GM23248 (cell line): ENCODE measurements around the gene EXOC7. TPM values are rescaled to one million over a fixed set of nuclear protein-coding genes. Genes with fewer than 3 reads are reported as not detected.
A peak's percentile ranks its signal among the peaks of the same experiment; 100 is the strongest.
"Not testable (repeated sequence)": the region's sequence is repeated elsewhere in the genome, so short reads cannot be mapped to it uniquely, and the experiment has no call there.

ENCODE experiments used
- DNase-seq: peaks from one replicate; pipeline ENCODE4 v3.0.0-alpha.2; 2015
- H2AFZ ChIP-seq: fragments of 200-600 bp; sonication (generic); 2 replicates; pipeline ENCODE4 v1.6.1; 2016; ENCODE audit warnings: antibody characterized with exemption
- H3F3A ChIP-seq: fragments of 200-600 bp; sonication (generic); 2 replicates; pipeline ENCODE4 v1.6.1; 2016; ENCODE audit warnings: mild to moderate bottlenecking, antibody characterized with exemption, mixed run types; ENCODE audit not compliant: insufficient read depth
- H3K27ac ChIP-seq: fragments of 200-600 bp; sonication (generic); 2 replicates; pipeline ENCODE4 v1.5.1; 2016; ENCODE audit warnings: mild to moderate bottlenecking
- H3K27me3 ChIP-seq: fragments of 200-600 bp; sonication (generic); replicated peaks from 2 replicates; pipeline ENCODE4 v1.6.1; 2016; ENCODE audit warnings: mild to moderate bottlenecking; ENCODE audit not compliant: insufficient read depth
- H3K36me3 ChIP-seq: fragments of 200-600 bp; sonication (generic); 2 replicates; pipeline ENCODE4 v1.6.1; 2016; ENCODE audit warnings: low read depth, mild to moderate bottlenecking
- H3K4me1 ChIP-seq: fragments of 200-600 bp; sonication (generic); 2 replicates; pipeline ENCODE4 v1.6.1; 2016; ENCODE audit warnings: mild to moderate bottlenecking; ENCODE audit not compliant: insufficient read depth
- H3K4me2 ChIP-seq: fragments of 200-600 bp; sonication (generic); one replicate; pipeline ENCODE4 v1.6.1; 2016; ENCODE audit warnings: mild to moderate bottlenecking; ENCODE audit not compliant: unreplicated experiment
- H3K4me3 ChIP-seq: fragments of 200-600 bp; sonication (generic); 2 replicates; pipeline ENCODE4 v1.5.1; 2016; ENCODE audit warnings: mild to moderate bottlenecking
- H3K79me2 ChIP-seq: fragments of 200-600 bp; sonication (generic); 2 replicates; pipeline ENCODE4 v1.6.1; 2016; ENCODE audit warnings: mild to moderate bottlenecking; ENCODE audit not compliant: insufficient read depth
- H3K9ac ChIP-seq: fragments of 200-600 bp; sonication (generic); 2 replicates; pipeline ENCODE4 v1.6.1; 2016; ENCODE audit warnings: mild to moderate bottlenecking
- H3K9me2 ChIP-seq: fragments of 200-600 bp; sonication (generic); 2 replicates; pipeline ENCODE4 v1.6.1; 2016; ENCODE audit warnings: mixed run types, mild to moderate bottlenecking, moderate library complexity; ENCODE audit not compliant: insufficient read depth
- H3K9me3 ChIP-seq: fragments of 200-600 bp; sonication (generic); one replicate; pipeline ENCODE4 v1.6.1; 2017; ENCODE audit warnings: low read depth
- H4K20me1 ChIP-seq: fragments of 200-600 bp; sonication (generic); 2 replicates; pipeline ENCODE4 v1.6.0; 2016; ENCODE audit not compliant: insufficient read depth
- EZH2 ChIP-seq: fragments of 200-600 bp; sonication (generic); IDR thresholded peaks from 2 replicates; pipeline ENCODE4 v1.6.1; 2018; ENCODE audit warnings: antibody characterized with exemption, mild to moderate bottlenecking; ENCODE audit not compliant: insufficient read depth, poor library complexity, severe bottlenecking
- EZH2phosphoT487 ChIP-seq: fragments of 200-600 bp; sonication (generic); IDR thresholded peaks from 2 replicates; pipeline ENCODE4 v1.6.1; 2018; ENCODE audit warnings: antibody characterized with exemption, moderate library complexity, mild to moderate bottlenecking, low read depth; ENCODE audit not compliant: insufficient read depth
- WGBS, 2 experiments: methylation state at CpG; one replicate each; pipeline ENCODE4 v1.1.6; 2015 to 2017; ENCODE audit warnings: low lambda C conversion rate in 2 of 2, low coverage in 1 of 2; ENCODE audit errors: missing lambda C conversion rate in 2 of 2; 5-methylcytosine and 5-hydroxymethylcytosine counted together
- in situ Hi-C: fragments of 300-500 bp; cut with MboI; formaldehyde crosslinking; loops from 2 replicates; pipeline ENCODE4 v1.15.0; 2020
- polyA plus RNA-seq: library from polyadenylated mRNA; unstranded; fragments of >200 nt; fragmentation: Nextera tagmentation; extraction: Ambion mirVana; gene quantifications from 2 replicates; pipeline ENCODE4 v1.2.1, GENCODE V29; 2016
- total RNA-seq: library from RNA; depleted of rRNA; stranded (reverse); fragments of >200 nt; shearing (Covaris generic); gene quantifications from 2 replicates; pipeline ENCODE4 v1.2.3, GENCODE V29; 2014

The EXOC7 gene
- total and polyA plus RNA-seq, 2 experiments from 2014 or later = 88.0 to 101 TPM

GRCh38 chr17:76049239-76049638 is 54.3 kb downstream of the EXOC7 start:
- Histone ChIP-seq H3K4me3 (no peak overlapping the region), H2AFZ (no peak overlapping the region), H3K9ac (no peak overlapping the region), H3K9me3 (no peaks in the 10 kb centered on the region), H3K4me1 (peaks cover 4% of the 10 kb centered on the region; the same call in 1 of the 2 replicates), H3K9me2 (no peaks in the 10 kb centered on the region), H3K79me2 (peaks cover 41% of the 10 kb centered on the region), H3K27me3 (no peaks in the 10 kb centered on the region), H3K36me3 (peaks cover 67% of the 10 kb centered on the region), H3K27ac (no peak overlapping the region), H3F3A (no peaks in the 10 kb centered on the region; the same call in 1 of the 2 replicates), H3K4me2 (no peak overlapping the region), H4K20me1 (no peaks in the 10 kb centered on the region)
- in situ Hi-C loops = no loop called here
- TF ChIP-seq EZH2phosphoT487 (no peak), EZH2 (no peak)
- 84 to 87% methylated on average over 3 of the region's 3 CpGs for WGBS, 2 experiments
- no peak for DNase-seq

GRCh38 chr17:76048711-76049110 is 54.9 kb downstream of the EXOC7 start:
- no peaks in the 10 kb centered on the region; the same call in 1 of the 2 replicates for H3F3A ChIP-seq
- in situ Hi-C loops = no loop called here
- H2AFZ ChIP-seq = no peak overlapping the region
- no peaks in the 10 kb centered on the region for H3K27me3 ChIP-seq
- no peak overlapping the region for H3K4me2 ChIP-seq
- peaks cover 36% of the 10 kb centered on the region for H3K79me2 ChIP-seq
- no peak overlapping the region for H3K27ac ChIP-seq
- H3K36me3 ChIP-seq = peaks cover 67% of the 10 kb centered on the region
- WGBS, 2 experiments = 80 to 87% methylated on average over 9 of the region's 9 CpGs
- H3K9ac ChIP-seq = no peak overlapping the region
- no peaks in the 10 kb centered on the region for H3K9me2 ChIP-seq
- H3K9me3 ChIP-seq = no peaks in the 10 kb centered on the region
- no peak for TF ChIP-seq EZH2phosphoT487
- TF ChIP-seq EZH2 = no peak
- peaks cover 2% of the 10 kb centered on the region; the same call in 1 of the 2 replicates for H3K4me1 ChIP-seq
- DNase-seq = peak; percentile 30
- H3K4me3 ChIP-seq = no peak overlapping the region
- H4K20me1 ChIP-seq = no peaks in the 10 kb centered on the region

GRCh38 chr17:76048025-76048605 is 55.5 kb downstream of the EXOC7 start:
- H3K9me2 ChIP-seq = no peaks in the 10 kb centered on the region
- H3K36me3 ChIP-seq = peaks cover 69% of the 10 kb centered on the region
- TF ChIP-seq EZH2phosphoT487 (no peak), EZH2 (no peak)
- H3K27ac ChIP-seq = no peak overlapping the region
- DNase-seq = no peak
- H3K27me3 ChIP-seq = no peaks in the 10 kb centered on the region
- H3K4me2 ChIP-seq = no peak overlapping the region
- 78 to 79% methylated on average over 9 of the region's 9 CpGs for WGBS, 2 experiments
- no peak overlapping the region for H3K4me3 ChIP-seq
- no peak overlapping the region for H3K9ac ChIP-seq
- peaks cover 30% of the 10 kb centered on the region for H3K79me2 ChIP-seq
- H3K4me1 ChIP-seq = no peaks in the 10 kb centered on the region
- no peaks in the 10 kb centered on the region for H4K20me1 ChIP-seq
- H3F3A ChIP-seq = no peaks in the 10 kb centered on the region
- H3K9me3 ChIP-seq = no peaks in the 10 kb centered on the region
- H2AFZ ChIP-seq = no peak overlapping the region
- in situ Hi-C loops = no loop called here

GRCh38 chr17:76046064-76046463 is 57.5 kb downstream of the EXOC7 start:
- Histone ChIP-seq H3F3A (no peaks in the 10 kb centered on the region), H3K36me3 (peaks cover 57% of the 10 kb centered on the region), H2AFZ (no peak overlapping the region), H3K4me1 (no peaks in the 10 kb centered on the region), H4K20me1 (no peaks in the 10 kb centered on the region), H3K9ac (no peak overlapping the region), H3K27ac (no peak overlapping the region), H3K4me2 (no peak overlapping the region), H3K9me3 (no peaks in the 10 kb centered on the region), H3K4me3 (no peak overlapping the region), H3K27me3 (no peaks in the 10 kb centered on the region), H3K79me2 (peaks cover 12% of the 10 kb centered on the region), H3K9me2 (no peaks in the 10 kb centered on the region)
- WGBS, 2 experiments = 81 to 84% methylated on average over 7 to 8 of the region's 8 CpGs
- no peak for TF ChIP-seq EZH2
- no peak for TF ChIP-seq EZH2phosphoT487
- in situ Hi-C loops = no loop called here
- no peak for DNase-seq

GRCh38 chr17:76044475-76045007 is 59.0 kb downstream of the EXOC7 start:
- H4K20me1 ChIP-seq, H3K4me1 ChIP-seq, H3F3A ChIP-seq, in situ Hi-C loops, H3K9me2 ChIP-seq, H2AFZ ChIP-seq, H3K27ac ChIP-seq, H3K4me3 ChIP-seq, H3K4me2 ChIP-seq, DNase-seq, H3K9ac ChIP-seq, H3K79me2 ChIP-seq, H3K9me3 ChIP-seq, H3K27me3 ChIP-seq: not testable (repeated sequence)
- 76 to 78% methylated on average over 11 of the region's 11 CpGs for WGBS, 2 experiments
- peaks cover 55% of the 10 kb centered on the region for H3K36me3 ChIP-seq

GRCh38 chr17:76042868-76043267 is 60.7 kb downstream of the EXOC7 start:
- H3K4me2 ChIP-seq, H3K4me3 ChIP-seq, H4K20me1 ChIP-seq, in situ Hi-C loops, H3K27me3 ChIP-seq, H3K9ac ChIP-seq, H3K9me2 ChIP-seq, H3K27ac ChIP-seq, H2AFZ ChIP-seq, H3K9me3 ChIP-seq, H3K79me2 ChIP-seq, DNase-seq, H3K4me1 ChIP-seq: not testable (repeated sequence)
- 96 to 100% methylated on average over 3 of the region's 3 CpGs for WGBS, 2 experiments
- peaks cover 16% of the 10 kb centered on the region; the same call in 1 of the 2 replicates for H3F3A ChIP-seq
- peaks cover 53% of the 10 kb centered on the region for H3K36me3 ChIP-seq
